HEK293 (cell line): ENCODE measurements around the gene S100A12.

ENCODE experiments used
- CTCF ChIA-PET: fragments of 350-600 bp; formaldehyde crosslinking; extraction: SDS; loops from one replicate; lab custom pipeline; 2021; ENCODE audit warnings: antibody characterized with exemption; lab: Yijun Ruan, JAX
- POLR2A ChIA-PET: fragments of 300-600 bp; formaldehyde crosslinking; extraction: SDS; loops from one replicate; lab custom pipeline; 2020; ENCODE audit warnings: antibody characterized with exemption, inconsistent platforms; lab: Yijun Ruan, JAX
- H3K27ac ChIP-seq: fragments of 200-500 bp; sonication (Bioruptor generic); 2 replicates; pipeline ENCODE4 v1.5.1; 2014; ENCODE audit warnings: low read depth, low read length, control low read depth, inconsistent platforms; ENCODE audit errors: extremely low read depth
- H3K36me3 ChIP-seq, 2 experiments: fragments of 200-500 bp in 1 of 2; sonication (Bioruptor generic) in 1 of 2; 1 replicate in 1 of 2; 2 replicates in 1 of 2; pipeline ENCODE4 v1.5.1; 2014 to 2017; ENCODE audit warnings: inconsistent platforms in 2 of 2, low read length in 2 of 2; ENCODE audit not compliant: control insufficient read depth in 2 of 2, insufficient read depth in 1 of 2
- H3K4me1 ChIP-seq: fragments of 200-500 bp; sonication (Bioruptor generic); 2 replicates; pipeline ENCODE4 v1.5.1; 2014; ENCODE audit warnings: mild to moderate bottlenecking, low read length, inconsistent platforms; ENCODE audit not compliant: control insufficient read depth, insufficient read depth
- H3K4me3 ChIP-seq: 2 replicates; pipeline ENCODE4 v1.5.1; 2011; ENCODE audit warnings: low read depth, mild to moderate bottlenecking, control low read depth, low read length, moderate library complexity
- H3K9me3 ChIP-seq: fragments of 200-500 bp; sonication (Bioruptor generic); 2 replicates; pipeline ENCODE4 v1.5.1; 2014; ENCODE audit warnings: low read depth, low read length, inconsistent platforms; ENCODE audit not compliant: control insufficient read depth, insufficient read depth
- GFI1B ChIP-seq: fragments of 450-650 bp; formaldehyde crosslinking; IDR thresholded peaks from 2 replicates; pipeline ENCODE4 v1.5.1; 2016; ENCODE audit warnings: missing biosample characterization, missing genetic modification characterization
- GLI2 ChIP-seq: fragments of 450-650 bp; formaldehyde crosslinking; IDR thresholded peaks from 2 replicates; pipeline ENCODE4; 2017; ENCODE audit warnings: missing biosample characterization, missing genetic modification characterization, low read depth, borderline replicate concordance
- OVOL3 ChIP-seq: fragments of 450-650 bp; formaldehyde crosslinking; IDR thresholded peaks from 2 replicates; pipeline ENCODE4 v1.5.1; 2016; ENCODE audit warnings: missing biosample characterization, missing genetic modification characterization
- PBX3 ChIP-seq: sonication (generic); formaldehyde crosslinking; IDR thresholded peaks from 2 replicates; pipeline ENCODE4 v1.8.1; 2022; ENCODE audit warnings: mild to moderate bottlenecking, moderate library complexity, missing genetic modification reagents
- SP3 ChIP-seq: fragments of 450-650 bp; formaldehyde crosslinking; IDR thresholded peaks from 2 replicates; pipeline ENCODE4 v1.5.1; 2016; ENCODE audit warnings: missing biosample characterization, missing genetic modification characterization
- ZBTB21 ChIP-seq: fragments of 450-650 bp; formaldehyde crosslinking; IDR thresholded peaks from 2 replicates; pipeline ENCODE4 v1.5.1; 2017; ENCODE audit warnings: missing biosample characterization, missing genetic modification characterization
- ZFP69B ChIP-seq: fragments of 450-650 bp; formaldehyde crosslinking; IDR thresholded peaks from 2 replicates; pipeline ENCODE4 v1.5.1; 2016; ENCODE audit warnings: missing biosample characterization, missing genetic modification characterization
- ZIC2 ChIP-seq: fragments of 450-650 bp; formaldehyde crosslinking; IDR thresholded peaks from 2 replicates; pipeline ENCODE4 v1.5.1; 2016; ENCODE audit warnings: missing biosample characterization, missing genetic modification characterization
- ZNF16 ChIP-seq: fragments of 450-650 bp; formaldehyde crosslinking; IDR thresholded peaks from 2 replicates; pipeline ENCODE4 v1.5.1; 2016; ENCODE audit warnings: low read depth, missing biosample characterization, missing genetic modification characterization
- ZNF211 ChIP-seq: fragments of 450-650 bp; formaldehyde crosslinking; IDR thresholded peaks from 2 replicates; pipeline ENCODE4 v1.5.1; 2016; ENCODE audit warnings: low read depth, missing biosample characterization, missing genetic modification characterization
- ZNF214 ChIP-seq: fragments of 450-650 bp; formaldehyde crosslinking; IDR thresholded peaks from 2 replicates; pipeline ENCODE4 v1.5.1; 2017; ENCODE audit warnings: missing biosample characterization, mild to moderate bottlenecking, missing genetic modification characterization, borderline replicate concordance
- ZNF24 ChIP-seq: fragments of 450-650 bp; formaldehyde crosslinking; IDR thresholded peaks from 2 replicates; pipeline ENCODE4 v1.5.1; 2016; ENCODE audit warnings: missing biosample characterization, missing genetic modification characterization
- ZNF341 ChIP-seq: fragments of 450-650 bp; formaldehyde crosslinking; IDR thresholded peaks from 2 replicates; pipeline ENCODE4; 2016; ENCODE audit warnings: low read depth, missing biosample characterization, missing genetic modification characterization
- ZNF394 ChIP-seq: fragments of 450-650 bp; formaldehyde crosslinking; IDR thresholded peaks from 2 replicates; pipeline ENCODE4 v1.5.1; 2016; ENCODE audit warnings: missing biosample characterization, missing genetic modification characterization, mild to moderate bottlenecking, moderate library complexity, borderline replicate concordance
- ZNF433 ChIP-seq: fragments of 450-650 bp; formaldehyde crosslinking; IDR thresholded peaks from 2 replicates; pipeline ENCODE4 v1.5.1; 2016; ENCODE audit warnings: missing biosample characterization, missing genetic modification characterization, low read depth
- ZNF529 ChIP-seq: fragments of 450-650 bp; formaldehyde crosslinking; IDR thresholded peaks from 2 replicates; pipeline ENCODE4 v1.5.1; 2017; ENCODE audit warnings: missing genetic modification characterization, missing biosample characterization; ENCODE audit not compliant: insufficient replicate concordance
- ZNF558 ChIP-seq: fragments of 450-650 bp; formaldehyde crosslinking; IDR thresholded peaks from 2 replicates; pipeline ENCODE4 v1.5.1; 2016; ENCODE audit warnings: missing biosample characterization, missing genetic modification characterization
- ZNF610 ChIP-seq: fragments of 450-650 bp; formaldehyde crosslinking; IDR thresholded peaks from 2 replicates; pipeline ENCODE4 v1.5.1; 2016; ENCODE audit warnings: missing biosample characterization, missing genetic modification characterization, borderline replicate concordance
- ZNF624 ChIP-seq: fragments of 450-650 bp; formaldehyde crosslinking; IDR thresholded peaks from 2 replicates; pipeline ENCODE4 v1.5.1; 2017; ENCODE audit warnings: missing biosample characterization, missing genetic modification characterization
- ZNF629 ChIP-seq: fragments of 450-650 bp; formaldehyde crosslinking; IDR thresholded peaks from 2 replicates; pipeline ENCODE4 v1.5.1; 2017; ENCODE audit warnings: missing biosample characterization, missing genetic modification characterization
- ZNF660 ChIP-seq: fragments of 450-650 bp; IDR thresholded peaks from 2 replicates; pipeline ENCODE4 v1.5.1; 2018; ENCODE audit warnings: missing biosample characterization, mild to moderate bottlenecking, missing genetic modification characterization
- ZNF843 ChIP-seq: fragments of 450-650 bp; formaldehyde crosslinking; IDR thresholded peaks from 2 replicates; pipeline ENCODE4 v1.5.1; 2016; ENCODE audit warnings: missing biosample characterization, missing genetic modification characterization
- ZSCAN23 ChIP-seq: fragments of 450-650 bp; formaldehyde crosslinking; IDR thresholded peaks from 2 replicates; pipeline ENCODE4 v1.5.1; 2016; ENCODE audit warnings: missing biosample characterization, missing genetic modification characterization
- TF ChIP-seq, protein P1 (sequence below): fragments of 450-650 bp; formaldehyde crosslinking; optimal IDR thresholded peaks from 2 replicates; pipeline ENCODE3; 2016; ENCODE audit warnings: missing biosample characterization, mild to moderate bottlenecking, missing genetic modification characterization
- TF ChIP-seq, protein P2 (sequence below): IDR thresholded peaks from 2 replicates; pipeline ENCODE4 v1.6.1; 2011; ENCODE audit warnings: mild to moderate bottlenecking, low read depth, low read length, borderline replicate concordance

The S100A12 gene

DNA sequence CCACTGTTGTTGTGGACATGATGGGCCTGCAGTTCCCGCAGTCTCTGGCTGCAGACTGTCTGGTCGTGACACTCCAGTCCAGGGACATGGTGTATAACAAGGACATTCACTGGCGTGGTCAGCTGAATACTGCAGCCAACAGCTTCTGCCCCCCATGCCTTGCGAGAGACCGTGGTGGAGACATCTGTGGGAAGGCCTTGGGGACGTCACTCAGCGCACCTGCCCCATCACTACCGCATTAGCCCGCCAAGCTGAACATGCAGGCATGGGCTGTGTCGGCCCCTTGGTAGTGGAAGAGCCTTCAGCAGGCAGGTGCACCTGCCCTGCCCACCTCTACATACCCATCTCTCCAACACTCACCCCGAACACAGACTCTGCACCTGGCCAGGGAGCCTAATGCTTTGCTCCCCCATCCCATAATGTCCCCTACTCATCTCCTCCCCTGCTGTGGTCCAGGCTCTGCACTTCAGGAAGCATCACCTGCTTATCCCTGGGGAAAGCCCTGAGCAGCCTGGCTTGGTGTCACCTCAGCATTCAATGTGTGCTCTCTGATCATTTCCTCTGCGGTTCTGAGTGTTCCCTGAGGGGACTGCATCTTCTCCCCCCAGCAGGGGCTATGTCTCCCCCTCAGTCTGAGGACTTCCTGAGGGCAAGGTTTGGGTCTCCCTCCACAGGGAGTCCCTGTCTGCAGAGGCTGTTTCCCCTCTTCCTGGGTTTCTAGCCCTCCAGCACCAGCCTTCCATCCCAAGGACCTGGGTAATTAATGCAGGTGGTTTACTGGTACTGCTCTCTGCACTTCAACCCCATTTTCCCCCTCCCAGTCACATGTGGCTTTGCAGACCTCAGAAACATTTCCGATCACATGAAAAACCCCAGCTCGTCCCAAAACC is 30.0 kb downstream of the S100A12 start:
- CTCF ChIA-PET, result interaction anchor here (0.8 to 3.7 kb wide), 3 partner anchors 7 to 149 kb away, joined by 3 to 18 read pairs (median 5); no protein-coding TSS in a partner anchor
- H3K36me3 ChIP-seq, result no peaks in the 10 kb centered on the region
- POLR2A ChIA-PET, result interaction anchor here (0.5 kb wide), 1 partner anchor 339 kb away, joined by 14 read pairs; no protein-coding TSS in a partner anchor
- H3K9me3 ChIP-seq, result no peaks in the 10 kb centered on the region
- TF ChIP-seq OVOL3 (tag by site-specific recombination), result no peak
- TF ChIP-seq ZNF843 (tag by site-specific recombination), result no peak
- TF ChIP-seq ZNF211 (tag by site-specific recombination), result no peak
- TF ChIP-seq ZNF16 (tag by site-specific recombination), result no peak
- no peak for TF ChIP-seq ZNF558 (tag by site-specific recombination)
- TF ChIP-seq ZIC2 (tag by site-specific recombination), result no peak
- no peak for TF ChIP-seq ZFP69B (tag by site-specific recombination)
- TF ChIP-seq GFI1B (tag by site-specific recombination), result no peak
- TF ChIP-seq ZNF394 (tag by site-specific recombination), result no peak
- TF ChIP-seq SP3 (tag by site-specific recombination), result no peak
- TF ChIP-seq ZSCAN23 (tag by site-specific recombination), result no peak
- TF ChIP-seq ZNF629 (tag by site-specific recombination), result no peak
- no peaks in the 10 kb centered on the region for H3K4me1 ChIP-seq
- no peak overlapping the region for H3K4me3 ChIP-seq
- no peak overlapping the region for H3K27ac ChIP-seq

DNA sequence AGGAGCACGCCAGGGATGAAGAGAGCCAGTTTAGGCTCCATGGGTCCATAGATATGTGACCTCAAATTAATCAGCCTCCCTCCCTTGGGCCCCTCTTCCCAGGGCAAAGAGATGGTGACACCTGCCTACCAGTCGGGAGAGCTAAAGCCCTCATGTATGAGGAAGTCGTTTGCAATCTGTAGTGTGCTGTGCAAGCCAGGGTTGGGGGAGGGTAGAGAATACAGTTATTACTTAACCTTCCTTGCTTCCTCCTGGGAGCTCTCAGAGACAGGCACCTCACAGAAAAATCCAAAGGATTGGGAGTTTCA is 30.7 kb downstream of the S100A12 start:
- Histone ChIP-seq H3K4me3 (no peak overlapping the region), H3K9me3 (no peaks in the 10 kb centered on the region), H3K36me3 (no peaks in the 10 kb centered on the region), H3K4me1 (no peaks in the 10 kb centered on the region), H3K27ac (no peak overlapping the region)
- TF ChIP-seq ZBTB21 (tag by site-specific recombination), result no peak
- TF ChIP-seq GLI2 (tag by site-specific recombination), result no peak
- TF ChIP-seq, protein P1, sequence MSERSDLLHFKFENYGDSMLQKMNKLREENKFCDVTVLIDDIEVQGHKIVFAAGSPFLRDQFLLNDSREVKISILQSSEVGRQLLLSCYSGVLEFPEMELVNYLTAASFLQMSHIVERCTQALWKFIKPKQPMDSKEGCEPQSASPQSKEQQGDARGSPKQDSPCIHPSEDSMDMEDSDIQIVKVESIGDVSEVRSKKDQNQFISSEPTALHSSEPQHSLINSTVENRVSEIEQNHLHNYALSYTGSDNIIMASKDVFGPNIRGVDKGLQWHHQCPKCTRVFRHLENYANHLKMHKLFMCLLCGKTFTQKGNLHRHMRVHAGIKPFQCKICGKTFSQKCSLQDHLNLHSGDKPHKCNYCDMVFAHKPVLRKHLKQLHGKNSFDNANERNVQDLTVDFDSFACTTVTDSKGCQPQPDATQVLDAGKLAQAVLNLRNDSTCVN, result no peak
- TF ChIP-seq ZNF24 (tag by site-specific recombination), result no peak
- TF ChIP-seq, protein P2, sequence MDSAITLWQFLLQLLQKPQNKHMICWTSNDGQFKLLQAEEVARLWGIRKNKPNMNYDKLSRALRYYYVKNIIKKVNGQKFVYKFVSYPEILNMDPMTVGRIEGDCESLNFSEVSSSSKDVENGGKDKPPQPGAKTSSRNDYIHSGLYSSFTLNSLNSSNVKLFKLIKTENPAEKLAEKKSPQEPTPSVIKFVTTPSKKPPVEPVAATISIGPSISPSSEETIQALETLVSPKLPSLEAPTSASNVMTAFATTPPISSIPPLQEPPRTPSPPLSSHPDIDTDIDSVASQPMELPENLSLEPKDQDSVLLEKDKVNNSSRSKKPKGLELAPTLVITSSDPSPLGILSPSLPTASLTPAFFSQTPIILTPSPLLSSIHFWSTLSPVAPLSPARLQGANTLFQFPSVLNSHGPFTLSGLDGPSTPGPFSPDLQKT, result no peak
- TF ChIP-seq ZNF433 (tag by site-specific recombination), result no peak
- TF ChIP-seq ZNF610, result no peak
- no peak for TF ChIP-seq ZNF529 (tag by site-specific recombination)
- TF ChIP-seq PBX3, result no peak
- no peak for TF ChIP-seq ZNF660 (tag by site-specific recombination)
- no peak for TF ChIP-seq ZNF624
- TF ChIP-seq ZNF214, result no peak
- no peak for TF ChIP-seq ZNF341 (tag by site-specific recombination)
- ChIA-PET POLR2A (no interaction called here), CTCF (interaction anchor here (0.8 to 3.7 kb wide), 3 partner anchors 8 to 150 kb away, joined by 3 to 18 read pairs (median 5); no protein-coding TSS in a partner anchor)
